Right lobe of liver (tissue), 6 donors: ENCODE measurements around the gene NLGN1. TPM values are rescaled to one million over a fixed set of nuclear protein-coding genes. Genes with fewer than 3 reads are reported as not detected.

Source experiments
- ATAC-seq, 4 donors: fragments of 200-7000 bp; cut with Tn5 transposase; one replicate each; pipeline ENCODE4 v1.9.1; 2020; ENCODE audit warnings: mild to moderate bottlenecking in 4 of 4, moderate library complexity in 4 of 4
- DNase-seq, 3 donors: peaks; one replicate each; pipeline ENCODE4 v3.0.0-alpha.2; 2020
- H3K27ac ChIP-seq, 3 donors: fragments of 200-600 bp; one replicate each; pipeline ENCODE4 v1.8.0; 2022
- H3K27me3 ChIP-seq, 2 donors: fragments of 200-600 bp; one replicate each; pipeline ENCODE4 v1.8.0; 2022
- H3K36me3 ChIP-seq, 4 donors: fragments of 200-600 bp; sonication (generic) in 1 of 4; one replicate each; pipeline versions ENCODE4 v1.5.1 to v1.8.0; 2017 to 2022; ENCODE audit warnings: control low read depth in 1 of 4
- H3K4me1 ChIP-seq, 4 donors: fragments of 200-600 bp; sonication (generic) in 1 of 4; one replicate each; pipeline versions ENCODE4 v1.5.1 to v1.8.0; 2017 to 2022; ENCODE audit warnings: control low read depth in 1 of 4
- H3K4me3 ChIP-seq, 3 donors: fragments of 200-600 bp; one replicate each; pipeline ENCODE4 v1.8.0; 2022
- H3K9me3 ChIP-seq, 4 donors: fragments of 200-600 bp; sonication (generic) in 1 of 4; one replicate each; pipeline versions ENCODE4 v1.5.1 to v1.8.0; 2017 to 2022; ENCODE audit warnings: control low read depth in 1 of 4
- CTCF ChIP-seq, 4 donors: fragments of 200-600 bp in 3 of 4; fragments of 450-650 bp in 1 of 4; IDR thresholded peaks; one replicate each; pipeline versions ENCODE4 v1.5.1 to v1.8.0; 2016 to 2022; ENCODE audit warnings: antibody characterized with exemption in 4 of 4, mild to moderate bottlenecking in 2 of 4
- POLR2A ChIP-seq: fragments of 450-650 bp; IDR thresholded peaks from one replicate; pipeline ENCODE4 v1.6.1; 2017; ENCODE audit warnings: antibody characterized with exemption, mild to moderate bottlenecking
- WGBS: methylation state at CpG from one replicate; pipeline ENCODE4 v1.1.6; 2018; ENCODE audit warnings: low coverage, low lambda C conversion rate; ENCODE audit not compliant: insufficient coverage; ENCODE audit errors: missing lambda C conversion rate; 5-methylcytosine and 5-hydroxymethylcytosine counted together
- intact Hi-C, 2 donors: fragments of 100-400 bp; cut with DNase I; formaldehyde crosslinking; loops; one replicate each; pipeline versions ENCODE4 v1.11.2 to v1.14.1; 2022
- total RNA-seq, 6 experiments: library from RNA; depleted of rRNA in 2 of 6; stranded (reverse); fragments of >200 nt in 2 of 6; fragmentation: NEBNext Ultra II Directional in 3 of 6; extraction: Animal tissue kit (Norgen Biotek cat#: 25700) in 3 of 6; gene quantifications; one replicate each; pipeline versions ENCODE4 v1.1.0 to v1.2.4, GENCODE V29; 2016 to 2023
- donor health status: DM: no; HTN: yes; CAD: no.
- donor health status: DM: no; HTN: no; CAD: no.
- donor health status: DM: no; HTN: no; CAD: no.
- donor health status: DM: no; HTN: yes; CAD: no.
- donor health status: DM: no; HTN: yes; CAD: no.

The NLGN1 gene
- total RNA-seq, 6 experiments from 2014 or later: 0.02 to 0.12 TPM; not detected in 4

GRCh38 chr3:173876476-173876875 lies 478.9 kb downstream of the NLGN1 start:
- TF ChIP-seq POLR2A (no peak), CTCF (IDR thresholded peaks at IDR 0.05) (peak in 1 of 4 donors; percentile 6)
- intact Hi-C loops: no loop called here
- Histone ChIP-seq H3K4me1 (no peaks in the 10 kb centered on the region), H3K9me3 (no peaks in the 10 kb centered on the region), H3K4me3 (no peak overlapping the region), H3K27me3 (no peaks in the 10 kb centered on the region), H3K36me3 (no peaks in the 10 kb centered on the region), H3K27ac (no peak overlapping the region)
- ATAC-seq (no peak), DNase-seq (no peak)

- ATAC-seq (no peak), DNase-seq (no peak)
- TF ChIP-seq CTCF (IDR thresholded peaks at IDR 0.05) (no peak), POLR2A (no peak)
- Histone ChIP-seq H3K27me3 (no peaks in the 10 kb centered on the region), H3K9me3 (no peaks in the 10 kb centered on the region), H3K27ac (no peak overlapping the region), H3K36me3 (no peaks in the 10 kb centered on the region), H3K4me3 (no peak overlapping the region), H3K4me1 (no peaks in the 10 kb centered on the region)
- intact Hi-C loops: no loop called here
These were observed 490.3 kb downstream of the NLGN1 start for GRCh38 chr3:173887888-173888287.

GRCh38 chr3:173889596-173889995 lies 492.1 kb downstream of the NLGN1 start:
- Histone ChIP-seq H3K4me1 (no peaks in the 10 kb centered on the region), H3K27ac (no peak overlapping the region), H3K27me3 (no peaks in the 10 kb centered on the region), H3K9me3 (no peaks in the 10 kb centered on the region), H3K36me3 (no peaks in the 10 kb centered on the region), H3K4me3 (no peak overlapping the region)
- no peak for TF ChIP-seq CTCF (IDR thresholded peaks at IDR 0.05)
- TF ChIP-seq POLR2A: no peak
- intact Hi-C loops: no loop called here
- DNase-seq (no peak), ATAC-seq (no peak)
- WGBS: 35% methylated on average over 4 of the region's 4 CpGs

- Histone ChIP-seq H3K9me3 (no peaks in the 10 kb centered on the region), H3K27me3 (no peaks in the 10 kb centered on the region), H3K4me1 (no peaks in the 10 kb centered on the region), H3K27ac (no peak overlapping the region), H3K36me3 (no peaks in the 10 kb centered on the region), H3K4me3 (no peak overlapping the region)
- ATAC-seq: no peak
- intact Hi-C loops: no loop called here
- TF ChIP-seq POLR2A (no peak), CTCF (IDR thresholded peaks at IDR 0.05) (no peak)
- no peak for DNase-seq
- 63% methylated on average over 4 of the region's 4 CpGs for WGBS
These were observed 492.5 kb downstream of the NLGN1 start for GRCh38 chr3:173890091-173890490.
